ENCODE measurements around the gene DNAI7.

The DNAI7 gene, protein sequence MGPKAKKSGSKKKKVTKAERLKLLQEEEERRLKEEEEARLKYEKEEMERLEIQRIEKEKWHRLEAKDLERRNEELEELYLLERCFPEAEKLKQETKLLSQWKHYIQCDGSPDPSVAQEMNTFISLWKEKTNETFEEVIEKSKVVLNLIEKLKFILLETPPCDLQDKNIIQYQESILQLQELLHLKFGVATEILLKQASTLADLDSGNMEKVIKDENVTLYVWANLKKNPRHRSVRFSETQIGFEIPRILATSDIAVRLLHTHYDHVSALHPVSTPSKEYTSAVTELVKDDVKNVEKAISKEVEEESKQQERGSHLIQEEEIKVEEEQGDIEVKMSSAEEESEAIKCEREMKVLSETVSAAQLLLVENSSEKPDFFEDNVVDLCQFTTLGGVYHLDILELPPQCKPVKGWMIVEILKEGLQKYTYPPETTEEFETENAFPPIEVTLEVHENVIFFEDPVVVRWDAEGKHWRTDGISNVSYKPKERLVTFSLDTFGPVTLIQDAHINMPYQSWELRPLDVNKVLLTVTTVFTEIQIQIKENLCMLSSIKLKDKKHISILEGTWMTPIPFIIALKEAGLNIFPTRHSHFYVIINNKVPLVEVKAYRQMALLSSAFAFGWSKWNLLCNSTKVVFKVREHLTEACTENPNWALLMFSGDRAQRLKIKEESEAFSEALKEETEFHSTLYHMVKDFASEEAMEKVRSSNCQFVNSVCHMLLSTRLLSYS

DNA sequence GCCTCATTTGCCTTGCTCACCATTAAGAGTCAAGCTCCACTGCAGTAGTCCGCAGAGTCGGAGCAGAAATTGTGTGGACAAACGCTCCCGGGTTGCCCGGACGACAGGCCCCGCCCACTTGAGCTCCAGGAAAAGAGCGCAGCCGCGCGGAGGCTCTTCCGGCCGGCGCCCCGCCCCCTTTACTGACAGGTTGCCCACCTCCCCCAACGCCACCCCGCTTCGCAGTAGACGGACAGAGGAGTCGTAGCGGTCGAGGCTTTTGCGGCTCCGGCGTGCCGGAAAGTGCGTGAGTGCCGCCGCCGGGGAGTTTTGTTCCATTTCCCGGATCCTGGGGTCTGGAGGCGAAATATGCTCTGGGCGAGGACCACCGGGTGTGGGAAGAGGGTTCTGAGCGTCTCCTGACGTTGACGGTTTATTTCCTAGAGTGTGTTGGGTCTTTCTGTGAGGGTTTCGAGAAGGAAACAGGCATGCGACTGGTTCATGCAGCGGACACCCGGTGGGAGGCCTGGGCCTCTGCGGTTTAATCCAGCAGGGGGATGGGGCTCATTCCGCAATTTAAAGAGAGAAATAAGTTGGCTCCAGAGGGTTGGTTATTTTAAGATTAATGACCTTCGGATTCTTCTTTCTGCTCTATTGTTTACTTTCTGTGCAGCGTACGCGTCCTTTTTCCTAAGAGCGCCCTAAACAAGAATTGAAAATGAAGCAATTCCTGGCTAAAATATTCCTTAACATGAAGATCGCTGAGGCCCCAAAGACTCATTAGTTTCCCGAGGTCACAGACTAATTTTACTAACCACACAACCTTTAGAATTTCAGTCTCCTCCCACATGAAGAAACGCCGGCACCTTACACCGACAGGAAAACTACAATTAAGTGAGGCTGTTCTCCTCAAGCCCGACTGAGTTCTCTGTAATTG is at the start of gene DNAI7, which contains the start of gene ETFRF1:
Gene DNAI7 (minus strand): TSS at position 105 of the 916 bp plus-strand sequence. CDS start 82 bp downstream, at position 23.
Gene ETFRF1 (plus strand): TSS at position 182 of the 916 bp plus-strand sequence. CDS start 8,720 bp downstream, outside the sequence.
- peak; percentile 96 for DNase-seq

DNA sequence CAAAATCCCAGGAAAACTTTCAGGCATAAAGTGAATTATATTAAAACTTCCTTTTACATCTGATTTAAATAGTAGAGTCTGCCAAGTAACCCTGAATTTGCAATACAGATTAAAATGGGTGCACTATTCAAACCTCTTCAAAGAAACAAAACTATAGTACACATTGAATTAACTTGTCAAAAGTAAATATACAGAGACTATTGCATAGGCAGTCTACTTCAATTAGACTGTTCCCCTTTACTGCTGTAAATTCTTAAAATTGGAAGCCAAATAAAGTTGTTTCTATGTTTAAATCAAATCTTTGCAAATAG is 48.7 kb upstream of the DNAI7 start:
- no peak for DNase-seq

DNA sequence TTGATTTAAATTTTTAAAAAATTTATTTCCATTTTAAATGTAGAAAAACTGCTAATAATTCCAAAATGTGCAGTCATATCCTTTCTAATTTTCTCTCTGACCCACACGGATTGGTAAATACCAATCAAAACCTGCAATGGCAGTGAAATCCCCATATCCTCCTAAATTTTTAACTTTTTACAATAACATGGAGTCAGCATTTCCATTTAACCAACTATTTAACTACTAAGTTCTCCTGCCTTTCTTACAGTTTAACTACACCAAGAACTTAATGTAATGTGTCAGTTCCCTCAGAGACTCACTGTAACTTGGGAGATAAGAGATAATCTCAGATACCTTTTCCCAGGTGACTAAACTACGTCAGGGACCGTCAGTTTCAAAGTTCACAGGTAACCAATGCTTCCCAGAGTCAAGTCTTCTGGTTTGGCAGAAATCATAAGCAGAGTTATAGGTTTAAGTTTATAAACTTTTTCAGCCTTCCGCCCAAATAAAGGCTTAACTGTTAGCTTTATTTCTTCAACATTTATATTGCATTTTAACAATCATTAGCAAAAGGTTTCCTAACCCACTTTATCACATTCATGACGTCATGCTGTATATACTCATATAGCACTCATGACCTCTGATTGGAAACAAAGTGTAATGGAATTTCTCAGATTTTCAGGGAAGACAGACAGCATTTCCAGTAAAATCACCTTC is 48.2 kb upstream of the DNAI7 start:
- no peak for DNase-seq

DNA sequence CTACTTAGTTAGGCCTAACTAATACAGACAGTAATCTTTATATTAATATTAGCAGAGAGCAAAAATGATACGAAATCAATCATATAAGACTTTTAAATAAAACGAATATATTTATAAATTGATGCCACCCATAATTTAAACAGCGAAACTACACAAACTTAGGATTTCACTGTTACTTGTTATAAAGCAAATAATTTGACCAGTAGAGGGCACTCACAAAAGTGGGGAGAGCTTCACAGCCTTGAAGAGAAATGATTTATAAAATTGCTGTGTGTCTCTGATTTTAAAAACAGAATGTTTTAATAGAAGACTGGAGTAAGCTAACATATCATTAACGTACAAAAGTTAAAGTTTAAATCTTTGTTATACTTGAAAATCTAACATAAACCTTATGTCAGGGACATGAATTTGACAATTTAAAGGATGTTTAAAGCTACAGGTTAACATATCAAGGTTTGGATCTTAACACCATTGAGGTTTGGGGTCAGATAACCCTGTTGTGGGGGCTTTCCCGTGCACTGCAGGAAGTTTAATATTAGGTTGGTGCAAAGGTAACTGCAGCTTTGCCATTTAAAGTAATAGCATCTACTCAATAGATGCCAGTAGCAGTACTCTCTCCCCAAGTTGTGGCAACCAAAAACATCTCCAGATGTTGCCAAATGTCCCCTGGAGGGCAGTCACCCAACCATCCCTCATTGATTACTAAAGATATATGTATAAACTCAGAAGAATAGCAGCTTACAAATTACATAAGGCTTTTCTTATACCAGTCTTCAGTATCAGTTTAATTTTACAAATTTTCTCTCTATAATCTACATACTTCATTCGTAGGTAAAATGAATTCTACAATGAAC is 46.4 kb upstream of the DNAI7 start:
- DNase-seq, result no peak

DNA sequence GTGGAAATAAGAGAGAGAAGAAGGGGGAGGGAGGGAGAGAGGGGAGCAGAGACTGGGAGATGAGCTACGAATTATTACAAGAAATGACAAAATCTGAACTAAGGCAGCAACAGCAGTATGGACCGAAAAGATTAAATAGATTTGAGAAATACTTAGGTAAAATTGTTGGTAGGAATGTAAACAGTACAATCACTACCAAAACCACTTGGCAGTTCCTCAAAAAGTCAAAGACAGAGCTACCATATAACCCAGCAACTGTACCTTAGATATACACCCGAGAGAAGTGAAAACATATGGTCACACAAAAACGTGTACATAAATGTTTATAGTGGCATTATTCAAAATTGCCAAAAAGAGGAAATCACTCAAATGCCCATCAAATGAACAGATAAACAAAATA is 41.7 kb upstream of the DNAI7 start:
- DNase-seq, result no peak

DNA sequence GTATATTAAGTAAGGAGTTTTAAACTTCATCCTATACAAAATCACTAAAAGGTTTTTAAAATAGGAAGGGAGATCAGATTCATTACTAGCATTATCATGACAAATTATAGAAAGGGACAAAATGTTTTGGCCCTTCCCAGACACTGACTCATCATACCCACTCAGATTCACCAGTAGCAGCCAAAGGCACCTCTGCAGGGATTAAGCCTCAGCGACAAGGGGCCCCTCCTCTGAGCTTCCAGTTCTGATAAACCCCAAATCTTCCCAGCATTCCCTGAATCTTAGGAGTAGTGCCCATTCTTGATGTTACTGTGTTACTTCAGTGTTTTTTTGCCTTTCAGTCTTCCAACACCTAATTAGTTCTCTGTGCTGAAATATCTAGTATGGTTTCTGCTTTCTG is 41.2 kb upstream of the DNAI7 start:
- no peak for DNase-seq

DNA sequence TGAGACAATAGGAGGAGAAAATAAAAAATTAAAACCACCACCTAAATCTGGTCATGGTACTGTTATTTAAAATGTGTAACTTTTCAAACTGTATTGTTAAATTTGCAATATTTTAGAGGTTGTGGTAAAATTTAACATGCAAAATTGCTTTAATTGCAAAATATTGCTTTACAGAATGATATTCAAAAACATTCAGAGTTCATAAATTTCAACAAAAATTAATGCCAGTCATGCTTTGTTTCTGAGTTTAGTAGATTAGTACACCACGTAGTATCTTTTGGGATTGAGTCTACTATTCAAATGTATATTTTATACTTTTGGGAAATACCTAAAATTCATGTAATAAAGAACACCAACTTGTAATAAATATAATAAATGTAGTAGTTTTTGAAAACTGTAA is 18.4 kb upstream of the DNAI7 start:
- no peak for DNase-seq

DNA sequence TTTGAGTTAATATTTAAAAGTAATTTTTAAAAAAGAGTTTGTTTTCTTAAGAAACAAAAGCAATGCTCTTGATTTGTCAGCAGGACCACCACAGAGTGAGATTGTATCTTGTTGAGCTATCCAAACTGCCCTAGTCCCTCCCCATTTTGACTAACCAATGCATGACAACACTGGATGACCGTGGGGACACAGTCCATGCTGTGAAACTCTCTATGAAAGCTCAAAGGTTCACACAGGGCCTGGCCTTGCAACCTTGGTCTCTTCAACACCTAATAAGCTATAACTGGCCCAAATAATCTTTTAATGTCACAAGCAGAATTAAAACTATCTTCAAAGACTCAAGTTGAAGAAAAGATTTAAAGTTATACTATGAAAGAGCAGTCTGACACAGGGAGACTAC is 13.6 kb upstream of the DNAI7 start:
- no peak for DNase-seq

DNA sequence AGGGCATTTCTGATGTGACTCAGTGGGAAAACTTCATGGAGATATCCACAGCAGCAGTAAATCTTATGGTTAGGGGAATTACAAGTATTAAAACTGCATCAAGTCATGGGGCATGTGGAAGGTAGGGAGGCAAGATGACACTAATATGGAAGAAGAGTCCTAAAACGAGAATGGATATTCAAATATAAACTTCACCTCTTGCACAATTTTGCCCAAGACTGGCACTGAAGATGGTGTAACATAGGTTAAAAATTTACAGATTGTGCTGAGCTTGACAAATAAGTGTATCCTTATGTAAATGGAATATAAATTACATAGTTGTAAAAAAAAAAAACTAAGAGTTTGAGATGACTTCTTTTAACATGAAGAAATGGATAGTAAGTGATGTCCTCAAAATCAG is 12.9 kb upstream of the DNAI7 start:
- DNase-seq, result no peak

DNA sequence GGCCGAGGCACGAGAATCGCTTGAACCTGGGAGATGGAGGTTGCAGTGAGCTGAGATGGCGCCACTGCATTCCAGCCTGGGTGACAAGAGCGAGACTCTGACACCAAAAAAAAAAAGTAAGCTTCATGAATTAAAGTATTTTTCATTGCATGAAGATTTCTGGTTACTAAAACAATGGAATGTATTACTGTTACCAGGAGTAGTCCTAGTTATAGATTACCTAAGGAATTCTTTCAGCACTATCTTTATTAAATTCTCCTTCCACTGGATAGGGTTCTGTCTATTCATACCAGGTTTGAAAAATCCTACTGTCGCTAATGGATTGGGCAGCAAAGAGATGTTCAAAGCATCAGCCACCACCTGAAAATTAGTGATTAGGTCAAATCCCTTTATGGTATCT is 12.5 kb upstream of the DNAI7 start:
- no peak for DNase-seq

DNA sequence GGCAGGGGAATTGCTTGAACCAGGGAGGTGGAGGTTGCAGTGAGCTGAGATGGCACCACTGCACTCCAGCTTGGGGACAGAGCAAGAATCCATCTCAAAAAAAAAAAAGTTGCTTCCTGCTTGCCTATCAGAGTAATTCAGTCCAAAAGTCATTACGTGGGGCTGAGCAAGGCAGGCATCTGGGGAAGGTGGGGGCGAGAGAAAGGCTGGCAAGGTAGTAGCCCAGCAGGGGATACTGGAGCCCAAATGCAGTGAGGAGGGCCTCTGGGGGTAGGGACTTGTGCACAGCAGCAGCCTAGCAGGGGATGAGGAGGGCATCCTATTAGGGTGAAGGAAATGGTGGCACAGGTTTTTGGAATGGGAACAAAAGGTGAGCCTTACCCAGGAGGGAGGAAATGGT is 7.2 kb upstream of the DNAI7 start:
- no peak for DNase-seq

DNA sequence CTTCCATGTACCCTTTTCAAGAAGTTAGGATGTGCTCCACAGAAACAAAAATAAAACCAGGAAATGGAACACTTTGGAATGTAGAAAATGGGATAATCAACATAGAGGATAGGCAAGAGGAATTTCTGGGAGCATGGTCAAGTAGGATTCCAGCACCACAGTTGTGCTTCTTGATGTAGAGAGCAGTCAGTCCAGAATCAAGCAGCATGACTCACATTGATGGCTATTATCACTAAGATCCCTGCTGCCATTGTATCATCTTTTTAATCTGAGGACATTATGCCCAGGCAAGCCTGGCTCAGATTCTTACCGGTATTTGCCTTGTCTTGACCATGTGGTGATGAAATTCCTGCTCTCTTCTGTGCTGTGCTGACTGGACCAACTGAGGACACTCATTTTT is 5.7 kb upstream of the DNAI7 start:
- DNase-seq, result no peak

DNA sequence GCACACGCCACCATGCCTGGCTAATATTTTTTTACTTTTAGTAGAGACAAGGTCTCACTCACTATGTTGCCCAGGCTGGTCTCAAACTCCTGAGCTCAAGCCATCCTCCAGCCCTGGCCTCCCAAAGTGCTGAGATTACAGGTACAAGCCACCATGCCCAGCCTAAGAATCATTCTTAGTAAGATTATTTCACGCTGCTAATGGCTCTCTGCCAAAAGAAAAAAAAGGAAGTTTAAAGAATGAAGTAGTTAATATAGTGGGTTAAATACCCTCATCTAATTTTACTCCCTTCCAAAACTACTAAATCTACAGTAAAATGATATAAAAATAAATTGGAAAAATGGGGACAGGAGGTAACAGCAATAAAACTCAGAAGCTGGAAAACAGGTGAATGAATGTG is 2.6 kb upstream of the DNAI7 start:
- no peak for DNase-seq

DNA sequence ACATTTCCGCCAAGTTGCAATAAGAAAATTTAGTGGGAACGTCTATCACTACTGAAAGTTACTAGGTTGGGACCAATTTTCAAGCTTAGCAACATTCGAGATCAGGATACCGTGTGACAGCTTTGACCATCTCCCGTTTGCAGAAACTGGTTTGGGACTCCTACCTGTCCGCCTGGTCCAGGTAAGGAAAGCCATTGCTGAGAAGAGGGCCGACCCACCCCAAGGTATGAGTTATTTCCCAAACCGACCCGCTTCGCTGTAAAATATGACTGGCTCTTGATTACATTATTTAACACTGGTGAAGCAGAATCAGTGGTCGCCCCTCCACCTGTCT is 271 bp downstream of the DNAI7 start:
- DNase-seq, result no peak

DNA sequence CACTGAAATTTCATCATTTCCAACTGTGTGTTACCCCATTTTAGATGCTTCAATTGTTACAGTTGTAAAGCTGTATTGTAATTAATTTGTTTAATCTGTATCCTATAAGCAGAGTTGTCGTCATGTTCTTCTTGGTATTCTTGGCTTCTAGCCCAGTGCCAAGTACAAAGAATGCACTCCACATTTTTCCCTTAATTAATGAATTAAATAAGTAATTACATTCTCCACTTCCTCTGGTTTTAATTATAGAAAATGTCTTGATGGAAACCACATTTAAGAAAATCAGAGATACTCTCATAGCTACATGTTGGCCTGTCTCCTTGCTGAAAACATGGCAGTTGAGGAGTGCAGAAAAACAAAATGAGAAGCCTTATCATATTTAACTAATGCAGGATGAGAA is 746 bp downstream of the DNAI7 start:
- DNase-seq, result no peak

DNA sequence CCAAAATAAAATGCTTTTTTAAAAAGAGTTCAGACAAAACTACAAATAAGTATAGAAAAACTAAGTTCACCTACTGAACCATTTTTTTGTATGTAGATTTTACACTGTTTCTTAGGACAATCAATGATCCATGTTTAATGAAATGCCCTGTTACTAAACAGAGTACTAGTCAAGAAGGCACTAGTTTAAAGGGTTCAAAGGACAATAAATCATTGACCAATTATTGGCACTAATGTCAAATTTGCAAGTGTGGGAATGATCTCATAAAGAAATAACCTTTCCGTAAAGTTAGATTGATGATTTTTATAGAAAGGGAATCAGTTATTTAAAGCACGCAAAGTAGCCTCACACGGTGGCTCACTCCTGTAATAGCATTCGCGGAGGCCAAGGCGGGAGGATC is 4.2 kb downstream of the DNAI7 start:
- DNase-seq, result no peak

DNA sequence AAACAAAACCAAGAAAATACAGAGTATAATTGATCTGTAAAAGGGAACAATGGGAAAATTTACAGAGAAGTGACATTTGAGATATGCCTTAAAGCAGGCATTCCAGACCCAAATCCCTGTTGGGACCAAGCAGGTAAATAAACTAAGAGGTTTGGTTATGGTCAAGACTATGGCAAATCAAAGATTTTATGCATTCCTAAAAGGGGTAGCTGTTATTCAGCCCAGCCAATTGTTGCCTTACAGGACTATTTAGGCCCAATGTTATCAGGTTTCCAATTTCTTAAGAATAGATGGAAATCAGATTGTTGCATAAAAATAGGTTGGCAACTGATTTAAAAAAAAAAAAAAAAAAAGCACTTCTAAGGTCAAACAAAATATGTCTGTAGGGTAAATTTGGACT is 5.3 kb downstream of the DNAI7 start:
- DNase-seq, result no peak

DNA sequence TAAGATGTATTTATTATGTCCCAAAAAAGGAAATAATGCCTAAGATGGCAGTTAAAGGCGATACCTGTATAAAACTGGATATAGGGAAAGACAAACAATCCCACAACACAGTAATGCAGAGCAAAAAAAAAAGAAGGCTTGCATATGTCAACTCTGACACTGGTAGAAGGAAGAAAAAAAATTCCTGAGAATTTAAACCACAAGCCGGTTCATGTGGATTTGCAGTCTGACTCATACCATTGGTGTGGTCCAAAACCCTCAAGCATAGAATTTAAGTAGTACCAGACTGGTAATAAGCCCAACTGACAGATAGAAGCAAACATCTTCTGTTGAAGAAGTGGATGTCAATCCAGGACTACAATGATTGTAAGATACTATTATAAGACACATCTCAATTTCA is 7.2 kb downstream of the DNAI7 start:
- no peak for DNase-seq

DNA sequence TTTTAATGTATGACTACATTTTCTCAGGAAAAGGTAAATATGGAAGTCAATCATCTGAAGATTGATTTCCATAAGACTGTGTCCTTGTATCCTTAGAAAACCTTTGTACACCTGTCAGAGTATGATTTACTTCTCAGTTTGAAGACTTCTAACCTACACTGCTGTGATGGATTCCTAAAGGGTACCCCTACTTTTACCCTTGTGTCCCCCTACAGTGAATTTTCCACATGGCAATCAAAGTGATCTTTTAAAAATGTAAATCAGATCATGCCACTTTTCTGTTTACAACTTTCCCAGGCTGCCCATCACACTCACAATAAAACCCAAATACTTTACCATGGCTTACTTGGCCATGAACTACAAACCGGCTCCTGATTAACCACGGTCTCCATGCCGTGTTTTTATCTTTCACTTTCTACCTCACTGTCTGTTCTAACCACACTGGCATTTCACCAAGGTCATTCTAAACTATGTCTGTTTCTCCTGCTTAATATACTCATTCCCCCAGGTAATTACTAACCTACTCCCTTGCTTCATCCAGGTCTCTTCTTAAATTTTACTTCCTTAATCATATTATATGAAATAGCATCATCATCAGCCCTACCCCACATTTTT is 8.1 kb downstream of the DNAI7 start:
- no peak for DNase-seq

DNA sequence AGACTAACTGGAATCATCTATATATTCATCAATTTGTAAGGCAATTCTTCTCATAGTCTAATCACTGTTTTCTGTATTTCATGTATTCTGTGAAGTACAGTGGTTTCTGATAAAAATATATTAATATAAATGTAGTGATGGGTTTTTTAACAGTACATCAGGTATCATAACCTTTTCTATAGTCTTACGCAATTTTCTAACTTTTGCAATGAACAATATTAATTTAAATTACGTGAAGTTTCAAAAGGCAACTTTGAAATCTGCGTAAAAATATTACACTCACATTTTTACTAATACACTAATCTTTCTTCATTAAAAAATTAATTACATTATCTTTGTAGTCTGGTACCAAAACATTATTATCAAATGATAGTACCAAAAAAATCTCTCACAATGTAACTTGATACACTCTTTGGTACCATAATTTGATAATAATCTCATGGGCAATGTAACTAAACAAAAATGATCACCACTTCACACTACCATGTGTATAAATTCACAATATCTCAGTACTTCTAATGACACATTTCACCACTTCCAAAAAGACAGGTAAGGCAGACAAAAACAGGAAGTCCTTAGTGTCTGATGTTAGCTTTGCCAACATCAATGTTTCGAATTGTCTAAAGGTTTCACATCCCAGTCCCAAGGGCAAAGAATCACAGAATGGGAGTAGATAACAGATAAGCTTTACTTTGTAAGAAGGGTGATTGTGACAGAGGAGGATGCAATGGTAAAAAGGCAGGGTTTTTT is 8.7 kb downstream of the DNAI7 start:
- DNase-seq, result no peak

DNA sequence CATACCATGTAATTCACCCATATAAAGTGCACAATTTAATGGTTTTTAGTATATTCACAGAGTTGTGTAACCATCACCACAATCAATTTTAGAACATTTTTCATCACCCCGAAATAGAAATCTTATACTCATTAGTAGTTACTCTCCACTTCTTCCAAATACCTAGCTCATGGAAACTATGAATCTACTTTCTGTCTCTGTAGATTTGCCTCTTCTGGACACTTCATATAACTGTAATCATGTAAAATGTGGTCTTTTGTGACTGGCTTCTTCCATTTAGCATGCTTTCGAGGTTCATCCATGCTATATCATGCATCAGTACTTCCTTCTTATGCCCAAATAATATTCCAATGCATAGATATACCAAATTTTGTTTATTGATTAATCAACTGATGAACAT is 10.8 kb downstream of the DNAI7 start:
- no peak for DNase-seq
